LHCN-M2 (cell line): ENCODE results near the gene DPP6. TPM values are rescaled to one million over a fixed set of nuclear protein-coding genes. Genes with fewer than 3 reads are reported as not detected.

Source experiments
- DNase-seq: peaks from one replicate; pipeline ENCODE4 v3.0.0-alpha.2; 2012; ENCODE audit warnings: low read depth
- total RNA-seq: library from RNA; depleted of rRNA; stranded (reverse); fragments of >200 nt; gene quantifications from 2 replicates; pipeline ENCODE4 v1.2.3, GENCODE V29; 2014

The DPP6 gene
- total RNA-seq, 1 experiment from 2014 or later, result not detected

- DNase-seq, result no peak
Observed at GRCh38 chr7:154696556-154696955, 644.4 kb downstream of the DPP6 start.

- DNase-seq, result no peak
Observed at GRCh38 chr7:154698726-154699291, 646.6 kb downstream of the DPP6 start.

GRCh38 chr7:154699417-154699816 lies 647.2 kb downstream of the DPP6 start:
- DNase-seq, result no peak

- DNase-seq, result no peak
Observed at GRCh38 chr7:154709840-154710520, 657.8 kb downstream of the DPP6 start.

- DNase-seq, result no peak
Observed at GRCh38 chr7:154720016-154720415, 667.8 kb downstream of the DPP6 start.

- no peak for DNase-seq
Observed at GRCh38 chr7:154721086-154721485, 668.9 kb downstream of the DPP6 start.

GRCh38 chr7:154726368-154726767 lies 674.2 kb downstream of the DPP6 start:
- DNase-seq, result no peak

GRCh38 chr7:154729056-154729455 lies 676.9 kb downstream of the DPP6 start:
- DNase-seq, result no peak

- DNase-seq, result no peak
Observed at GRCh38 chr7:154735766-154736165, 683.6 kb downstream of the DPP6 start.

GRCh38 chr7:154736389-154736788 lies 684.2 kb downstream of the DPP6 start:
- no peak for DNase-seq

- DNase-seq, result no peak
Observed at GRCh38 chr7:154738216-154738615, 686.0 kb downstream of the DPP6 start.

GRCh38 chr7:154741131-154741530 lies 688.9 kb downstream of the DPP6 start:
- no peak for DNase-seq

GRCh38 chr7:154743206-154743605 lies 691.0 kb downstream of the DPP6 start:
- no peak for DNase-seq

GRCh38 chr7:154744256-154744860 lies 692.2 kb downstream of the DPP6 start:
- DNase-seq, result no peak

- no peak for DNase-seq
Observed at GRCh38 chr7:154744861-154745258, 692.7 kb downstream of the DPP6 start.

- DNase-seq, result no peak
Observed at GRCh38 chr7:154746571-154747360, 694.6 kb downstream of the DPP6 start.

GRCh38 chr7:154748089-154748786 lies 696.0 kb downstream of the DPP6 start:
- no peak for DNase-seq

- no peak for DNase-seq
Observed at GRCh38 chr7:154750353-154750801, 698.2 kb downstream of the DPP6 start.

GRCh38 chr7:154753226-154753625 lies 701.0 kb downstream of the DPP6 start:
- no peak for DNase-seq

- DNase-seq, result no peak
Observed at GRCh38 chr7:154757756-154758155, 705.6 kb downstream of the DPP6 start.

GRCh38 chr7:154759989-154760388 lies 707.8 kb downstream of the DPP6 start:
- DNase-seq, result no peak

GRCh38 chr7:154765118-154765517 lies 712.9 kb downstream of the DPP6 start:
- no peak for DNase-seq
